HuH-7 (cell line): ENCODE measurements around the gene PPM1L.

Experiments
- DNase-seq: peaks from one replicate; pipeline ENCODE4 v3.0.0; 2011; ENCODE audit warnings: low spot score

The PPM1L gene

DNA sequence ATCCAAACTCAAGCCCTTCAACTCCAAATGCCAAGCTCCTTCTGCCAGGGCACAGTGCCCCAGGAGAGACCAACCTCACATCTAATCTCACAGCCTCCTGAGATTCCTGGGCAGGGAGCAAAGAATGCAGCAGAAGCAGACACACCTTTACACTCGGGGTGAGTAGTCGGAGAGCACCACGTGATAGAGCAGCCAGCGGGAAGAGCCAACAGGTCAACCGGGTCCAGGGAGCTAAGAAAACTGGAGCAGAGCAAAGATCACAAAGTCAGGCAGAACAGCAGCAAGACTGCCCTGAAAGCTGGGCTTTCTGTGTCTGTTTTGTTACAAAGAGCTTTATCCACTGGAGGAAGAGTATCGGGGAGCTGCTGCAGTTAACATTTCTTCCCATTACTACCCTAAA, 345.0 kb downstream of the PPM1L start:
- no peak for DNase-seq

DNA sequence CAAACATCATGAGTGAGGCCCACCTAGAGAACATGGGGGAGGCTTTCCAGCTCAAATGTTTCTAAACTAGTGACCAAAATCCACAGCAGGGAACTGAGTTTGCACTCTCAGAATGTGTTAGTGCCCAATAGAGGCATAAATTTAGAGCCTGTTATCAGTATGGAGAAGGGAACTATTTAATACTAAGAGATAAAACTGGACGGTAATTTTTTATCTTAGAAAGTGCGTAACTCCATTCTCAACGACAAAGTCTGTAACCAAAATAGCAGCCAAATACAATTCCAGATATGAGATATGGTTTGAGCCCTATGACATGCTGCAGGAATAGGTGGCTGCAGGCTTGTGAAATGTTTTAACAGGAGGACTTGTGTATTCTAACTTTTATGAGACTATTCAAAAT, 345.6 kb downstream of the PPM1L start:
- DNase-seq: no peak

DNA sequence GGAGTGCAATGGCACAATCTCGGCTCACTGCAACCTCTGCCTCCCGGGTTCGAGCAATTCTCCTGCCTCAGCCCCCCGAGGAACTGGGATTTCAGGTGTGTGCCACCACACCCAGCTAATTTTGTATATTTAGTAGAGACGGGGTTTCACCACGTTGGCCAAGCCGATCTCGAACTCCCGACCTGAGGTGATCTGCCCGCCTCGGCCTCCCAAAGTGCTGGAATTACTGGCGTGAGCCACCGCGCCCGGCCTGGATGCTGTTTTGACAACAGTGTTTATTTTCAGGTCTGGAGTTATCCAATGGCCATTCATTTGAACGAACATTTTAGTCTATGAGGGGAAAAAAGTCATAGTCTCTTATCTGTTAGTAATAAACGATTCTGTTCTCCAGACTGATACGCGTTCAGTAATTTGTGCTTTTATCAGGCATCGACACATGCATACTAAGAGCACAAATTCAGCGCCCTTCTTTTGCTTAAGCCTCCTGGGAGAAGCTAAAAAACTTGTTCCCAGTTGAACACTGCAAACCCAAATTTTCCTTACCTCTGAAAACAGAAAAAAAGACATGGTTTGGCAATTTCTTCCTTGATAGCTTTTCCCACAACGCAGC, 347.9 kb downstream of the PPM1L start:
- no peak for DNase-seq

DNA sequence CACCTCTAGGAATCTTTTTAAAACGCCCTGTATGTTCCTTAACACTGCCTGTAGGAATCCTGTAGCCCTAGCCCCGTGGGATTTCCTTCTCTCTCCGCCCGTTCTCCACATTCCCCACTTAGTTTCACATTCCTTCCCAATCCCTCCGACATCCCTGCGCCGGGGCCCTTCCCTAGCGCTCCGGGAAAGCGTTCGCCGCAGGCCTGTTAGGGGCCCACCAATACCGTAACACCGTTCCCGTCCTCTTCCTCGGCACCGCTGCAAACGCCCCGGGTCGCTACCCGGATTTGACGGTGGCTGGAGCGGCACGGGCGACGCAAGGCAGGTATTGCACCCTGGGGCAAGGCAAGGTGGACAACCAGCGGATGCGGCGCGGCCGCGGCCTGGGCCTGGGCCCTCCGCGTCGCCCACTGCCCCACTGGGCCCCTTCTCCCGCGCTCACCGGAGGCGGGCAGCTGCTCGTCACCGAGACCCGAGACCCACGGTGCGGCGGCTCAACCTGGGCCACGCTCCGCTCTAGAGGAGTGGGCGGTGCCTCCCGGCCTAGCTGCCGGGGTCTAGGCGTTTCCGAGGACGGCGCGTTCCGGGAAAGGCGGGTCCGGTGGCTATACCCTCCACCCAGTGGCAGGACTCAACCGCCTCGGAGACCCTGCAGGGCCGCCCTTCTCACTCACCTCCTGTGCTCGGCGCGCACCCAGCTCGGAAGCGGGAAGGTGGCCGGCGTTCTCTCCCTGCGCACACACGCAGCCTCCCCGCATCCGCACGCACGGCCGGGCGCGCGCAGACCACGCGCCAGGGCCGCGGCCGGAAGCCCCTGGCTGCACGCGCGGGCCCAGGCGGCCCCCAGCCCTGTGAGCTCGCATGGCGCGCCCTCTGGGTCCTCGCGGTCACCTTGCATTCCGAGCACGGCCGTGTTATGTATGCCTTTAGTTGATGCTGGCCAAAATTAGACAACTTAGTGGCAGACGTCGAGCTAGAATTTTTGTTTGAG, 348.8 kb downstream of the PPM1L start, which contains the start of gene B3GALNT1:
Gene B3GALNT1, minus strand, starts transcription at position 789 of the 991 bp plus-strand sequence. CDS start 18,595 bp downstream, outside the sequence.
- peak; percentile 55 for DNase-seq

DNA sequence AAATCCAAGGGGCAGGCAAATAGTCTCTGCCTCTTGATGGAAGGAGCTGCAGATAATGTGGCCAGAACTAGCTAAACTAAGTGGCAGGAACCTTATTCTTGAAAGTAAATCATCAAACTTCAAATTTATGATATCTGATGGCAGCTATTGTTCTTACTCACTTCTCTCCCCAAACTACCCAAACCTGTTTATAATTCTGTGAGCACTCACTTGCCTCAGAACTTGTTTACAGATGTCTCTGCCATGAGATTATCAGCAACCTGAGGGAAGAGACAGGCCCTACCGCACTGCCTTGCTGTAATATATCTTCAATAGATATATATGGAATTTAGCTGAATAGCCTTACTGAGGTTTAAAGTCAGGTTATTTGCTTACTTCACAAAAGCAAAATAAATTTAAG, 351.3 kb downstream of the PPM1L start:
- DNase-seq: no peak

DNA sequence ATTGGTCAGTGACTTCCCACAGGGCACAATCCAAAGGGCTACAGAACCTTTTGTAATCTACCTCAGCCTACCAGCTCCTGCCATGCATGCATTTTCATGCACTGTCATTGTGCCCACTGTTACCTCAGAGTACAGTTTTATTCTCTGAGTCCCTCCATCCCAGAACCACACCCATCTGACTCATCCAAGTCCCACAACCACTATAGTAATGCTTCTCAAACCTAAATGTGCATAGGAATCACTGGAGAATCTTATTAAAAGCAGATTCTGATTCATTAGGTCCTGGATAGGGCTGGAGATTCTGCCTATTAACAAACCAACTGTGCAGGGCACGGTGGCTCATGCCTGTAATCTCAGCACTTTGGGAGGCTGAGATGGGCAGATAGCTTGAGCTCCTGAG, 352.8 kb downstream of the PPM1L start:
- DNase-seq: no peak

DNA sequence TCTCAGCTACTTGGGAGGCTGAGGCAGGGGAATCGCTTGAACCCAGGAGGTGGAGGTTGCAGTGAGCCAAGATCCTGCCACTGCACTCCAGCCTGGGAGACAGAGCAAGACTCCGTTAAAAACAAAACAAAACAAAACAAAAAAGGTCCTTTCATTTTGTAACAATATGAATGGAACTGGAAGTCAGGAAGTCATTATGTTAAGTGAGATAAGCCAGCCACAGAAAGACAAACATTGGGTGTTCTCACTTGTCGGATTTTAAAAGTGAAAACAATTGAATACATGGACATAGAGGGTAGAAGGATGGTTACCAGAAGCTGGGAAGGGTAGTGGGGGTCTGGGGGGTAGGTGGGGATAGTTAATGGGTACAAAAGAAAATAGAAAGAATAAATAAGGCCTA, 361.6 kb downstream of the PPM1L start:
- no peak for DNase-seq

DNA sequence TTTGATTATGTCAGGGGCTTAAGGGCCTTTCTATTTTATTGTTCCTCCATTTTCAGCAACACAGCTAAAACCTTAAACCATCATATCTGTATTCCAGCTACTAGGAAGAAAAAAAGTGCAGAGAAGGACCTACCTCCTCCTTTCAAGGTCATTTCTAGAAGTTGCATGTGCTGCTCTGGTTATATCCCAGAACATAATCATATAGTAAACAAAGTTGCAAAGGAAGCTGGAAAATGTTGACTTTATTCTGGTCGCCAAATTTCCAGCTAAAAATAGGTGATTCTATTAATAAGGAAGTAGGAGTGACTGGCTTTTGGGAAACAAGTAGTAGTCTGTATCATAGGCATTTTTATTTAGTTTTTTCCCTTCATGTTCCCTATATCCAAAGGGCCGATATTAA, 370.5 kb downstream of the PPM1L start:
- DNase-seq: no peak
